GM10248 (cell line): ENCODE results near the gene DLGAP1.

Experiments used
- CTCF ChIA-PET: fragments of 300-600 bp; sonication (Branson Sonifier 250); formaldehyde crosslinking; extraction: SDS; loops from one replicate; lab custom pipeline; 2021; ENCODE audit warnings: antibody characterized with exemption; lab: Yijun Ruan, JAX
- POLR2A ChIA-PET: fragments of 350-650 bp; sonication (Branson Sonifier 250); formaldehyde crosslinking; extraction: SDS; loops from one replicate; lab custom pipeline; 2020; ENCODE audit warnings: antibody characterized with exemption; lab: Yijun Ruan, JAX
- DNase-seq: peaks from one replicate; pipeline ENCODE4 v3.0.0; 2012; ENCODE audit errors: extremely low spot score
- CTCF ChIP-seq: IDR thresholded peaks from 2 replicates; pipeline ENCODE4 v1.5.1; 2012; ENCODE audit warnings: mild to moderate bottlenecking, low read depth; ENCODE audit errors: extremely low read depth, missing control alignments, control extremely low read depth

The DLGAP1 gene

GRCh38 chr18:3513481-3513880, 941.6 kb downstream of the DLGAP1 start:
- DNase-seq: peak; percentile 69
- no peak for TF ChIP-seq CTCF
- ChIA-PET POLR2A (no interaction called here), CTCF (interaction anchor here (1.3 kb wide), 1 partner anchor 12 kb away, joined by 3 read pairs; no protein-coding TSS in a partner anchor)

GRCh38 chr18:3511980-3512379, 943.1 kb downstream of the DLGAP1 start:
- CTCF ChIA-PET: no interaction called here
- no peak for DNase-seq
- POLR2A ChIA-PET: no interaction called here
- no peak for TF ChIP-seq CTCF

GRCh38 chr18:3510896-3511295, 944.2 kb downstream of the DLGAP1 start:
- ChIA-PET POLR2A (no interaction called here), CTCF (interaction anchor here (0.7 to 1.5 kb wide), 2 partner anchors 75 to 213 kb away, joined by 3 read pairs; no protein-coding TSS in a partner anchor)
- no peak for TF ChIP-seq CTCF
- DNase-seq: no peak

GRCh38 chr18:3510024-3510423, 945.1 kb downstream of the DLGAP1 start:
- ChIA-PET POLR2A (no interaction called here), CTCF (interaction anchor here (1.2 to 1.5 kb wide), 3 partner anchors 13 to 213 kb away, joined by 3 read pairs; no protein-coding TSS in a partner anchor)
- no peak for DNase-seq
- no peak for TF ChIP-seq CTCF

- ChIA-PET POLR2A (no interaction called here), CTCF (interaction anchor here (0.8 to 1.6 kb wide), 5 partner anchors 12 to 54 kb away, joined by 3 read pairs; no protein-coding TSS in a partner anchor)
- TF ChIP-seq CTCF: no peak
- no peak for DNase-seq
Measured at GRCh38 chr18:3508576-3509549, 946.2 kb downstream of the DLGAP1 start.

- CTCF ChIA-PET: no interaction called here
- DNase-seq: no peak
- POLR2A ChIA-PET: no interaction called here
- TF ChIP-seq CTCF: no peak
Measured at GRCh38 chr18:3504637-3505036, 950.5 kb downstream of the DLGAP1 start.
